Frontal cortex (tissue), 4 donors: ENCODE measurements around the gene CLBA1. TPM values are rescaled to one million over a fixed set of nuclear protein-coding genes. Genes with fewer than 3 reads are reported as not detected.
A peak's percentile ranks its signal among the peaks of the same experiment; 100 is the strongest.

ENCODE experiments used
- DNase-seq, 2 donors: peaks; one replicate each; pipeline ENCODE4 v3.0.0; 2012; ENCODE audit warnings: low spot score in 2 of 2
- FAIRE-seq: peaks from 2 replicates; lab custom pipeline; 2012; peaks lifted over from hg19 to GRCh38; lab: Jason Lieb, UNC
- total RNA-seq: library from RNA; depleted of rRNA; stranded (reverse); fragments of >200 nt; gene quantifications from one replicate; pipeline ENCODE4 v1.2.3, GENCODE V29; 2014
- donor health status: control.
- donor health status: control.
- donor health status: control.

The CLBA1 gene
- total RNA-seq, 1 donor from 2014 or later: 13.0 TPM

DNA sequence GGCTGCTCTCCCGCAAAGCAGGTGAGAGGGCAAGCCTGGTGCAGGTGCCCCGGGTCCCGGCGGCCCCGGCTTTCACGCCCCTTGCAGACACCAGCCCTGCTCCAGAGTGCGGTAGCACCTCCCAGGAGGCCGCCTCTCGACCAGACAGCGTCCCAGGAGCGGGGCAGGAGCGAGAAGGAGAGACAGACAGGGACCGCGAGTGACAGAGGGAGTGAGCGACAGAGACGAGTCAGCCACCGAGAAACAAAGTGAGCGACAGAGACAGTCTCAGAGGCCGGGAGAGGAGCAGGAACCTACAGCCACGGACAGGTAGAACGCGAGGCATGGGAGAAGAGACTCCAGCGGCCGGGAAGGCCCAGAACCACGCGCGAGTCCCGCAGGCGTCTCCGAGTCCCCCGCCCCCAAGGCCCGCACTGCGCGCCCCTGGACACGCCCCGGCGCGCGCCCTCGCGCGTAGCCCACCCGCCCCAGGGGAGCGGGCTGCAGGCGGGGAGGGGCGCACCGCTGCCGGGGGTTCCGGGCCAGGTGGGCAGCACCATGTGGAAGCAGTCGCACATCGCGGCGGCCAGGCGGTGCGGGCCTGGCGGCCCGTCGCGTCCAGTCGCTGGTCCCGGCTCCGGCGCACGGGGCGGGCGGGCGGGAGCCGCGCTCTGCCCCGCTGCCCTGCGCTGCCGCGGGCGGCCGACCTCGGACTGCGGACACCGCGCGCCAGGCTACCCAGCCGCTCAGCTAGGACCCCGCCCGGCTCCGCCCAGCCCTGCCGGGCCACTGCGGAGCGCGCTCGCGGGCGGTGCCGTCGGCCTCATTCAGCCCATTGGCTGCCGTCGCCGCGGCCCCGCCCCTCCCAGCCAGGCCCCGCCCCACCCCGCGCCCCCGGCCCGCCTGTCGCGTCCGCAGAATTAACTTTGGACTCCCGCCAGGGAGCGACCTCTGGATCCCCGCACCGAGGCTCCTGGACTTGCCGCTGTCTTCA lies 7.6 kb upstream of the CLBA1 start, which contains the start of gene AHNAK2:
AHNAK2 (minus strand) TSS at position 694 of the 973 bp plus-strand sequence; CDS start at position 557, 137 bp downstream.
- FAIRE-seq (no peak), DNase-seq (peak; percentile 74 to 83)

DNA sequence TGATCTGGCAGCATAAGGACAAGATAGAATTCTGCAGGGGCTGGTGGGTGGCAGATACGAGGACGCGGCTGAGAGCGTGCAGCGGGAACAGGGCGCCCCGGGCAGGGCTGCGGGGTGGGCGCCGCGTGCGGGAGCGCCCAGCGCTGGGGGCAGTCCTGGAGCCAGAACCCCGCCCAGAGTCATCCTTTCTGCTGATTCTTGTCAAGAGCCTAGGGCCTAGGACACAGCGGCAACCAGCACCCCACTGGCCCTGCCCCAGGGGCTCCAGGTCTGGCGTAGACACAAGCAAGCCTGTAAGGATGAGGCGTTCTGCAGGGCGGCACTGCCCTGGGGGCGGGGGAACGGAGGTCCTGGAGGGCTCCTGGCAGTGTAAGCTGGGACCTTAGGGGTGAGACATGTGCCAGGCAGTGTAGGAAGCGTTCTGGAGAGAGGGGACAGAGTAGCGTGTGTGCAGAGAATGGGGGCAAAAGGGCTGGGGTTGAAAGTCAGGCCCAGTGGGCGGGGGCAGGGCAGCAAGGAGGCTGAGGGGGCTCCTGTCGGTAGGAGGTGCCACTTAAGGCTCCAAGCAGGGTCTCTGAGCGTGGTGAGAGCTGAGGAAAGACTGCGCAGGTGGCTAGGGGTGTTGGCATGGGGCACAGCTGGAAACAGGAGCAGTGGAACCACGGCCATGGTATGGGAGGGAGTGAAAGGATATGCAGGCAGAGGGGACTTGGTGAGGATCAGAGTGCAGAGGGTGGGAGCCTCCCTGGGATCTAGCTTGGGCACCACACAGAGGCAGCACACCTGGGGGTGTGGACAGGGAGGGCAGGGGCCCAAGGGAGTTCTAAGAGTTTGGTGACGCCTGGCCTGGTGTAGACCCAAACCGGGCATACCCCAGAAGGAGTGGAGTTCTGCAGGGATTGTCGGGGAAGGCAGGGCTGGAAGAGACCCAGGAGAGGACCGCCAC lies 6.6 kb upstream of the CLBA1 start:
- FAIRE-seq (no peak), DNase-seq (no peak)

GRCh38 chr14:104979758-104980610 lies 5.6 kb upstream of the CLBA1 start:
- DNase-seq (no peak), FAIRE-seq (no peak)

- DNase-seq: no peak
- FAIRE-seq: no peak
These were observed 4.7 kb upstream of the CLBA1 start for GRCh38 chr14:104980611-104981531.

DNA sequence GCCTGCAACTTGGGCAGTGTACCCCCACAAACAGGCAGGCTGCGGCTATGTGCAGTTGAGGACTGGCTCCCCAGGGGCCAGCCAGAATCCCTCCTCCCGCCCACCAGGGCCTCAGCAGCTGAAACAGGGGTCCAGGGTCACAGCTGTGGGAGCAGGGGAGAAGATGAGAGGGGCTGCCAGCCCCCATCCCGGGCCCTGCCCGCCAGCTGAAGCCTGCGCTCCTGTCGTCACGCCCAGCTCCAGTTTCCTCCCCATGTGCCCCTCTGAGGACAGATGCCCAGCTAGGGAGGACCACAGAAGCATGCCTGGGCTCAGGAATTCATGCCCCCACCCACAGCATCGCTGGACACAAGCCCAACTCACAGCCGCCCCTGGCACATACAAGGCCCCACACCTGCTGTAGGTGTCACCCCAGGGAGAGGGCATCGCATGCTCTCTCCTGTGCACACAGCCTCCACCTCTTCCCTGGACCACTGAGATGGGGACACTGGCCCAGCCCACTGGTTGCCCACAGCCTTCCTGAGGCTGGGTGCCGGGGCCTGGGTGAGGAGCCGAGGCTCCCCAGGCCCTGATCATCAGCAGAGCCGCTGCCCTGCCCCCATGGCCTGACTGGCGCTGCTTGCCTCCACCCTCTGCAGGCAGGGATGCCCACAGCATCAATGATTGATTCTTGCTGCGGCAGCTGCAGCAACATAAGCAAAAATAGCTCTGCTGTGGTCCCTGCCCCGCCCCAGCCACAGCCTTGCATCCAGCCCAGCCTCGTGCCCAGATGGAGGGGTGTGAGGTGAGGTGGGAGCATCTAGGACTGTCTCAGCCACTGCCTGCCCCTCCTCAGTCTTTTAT lies 3.7 kb upstream of the CLBA1 start:
- FAIRE-seq: no peak
- DNase-seq: no peak

- no peak for FAIRE-seq
- no peak for DNase-seq
These were observed 2.9 kb upstream of the CLBA1 start for GRCh38 chr14:104982548-104983230.

- DNase-seq (no peak), FAIRE-seq (no peak)
These were observed 2.3 kb upstream of the CLBA1 start for GRCh38 chr14:104983231-104983721.

- no peak for DNase-seq
- FAIRE-seq: no peak
These were observed 1.3 kb upstream of the CLBA1 start for GRCh38 chr14:104984056-104984894.

DNA sequence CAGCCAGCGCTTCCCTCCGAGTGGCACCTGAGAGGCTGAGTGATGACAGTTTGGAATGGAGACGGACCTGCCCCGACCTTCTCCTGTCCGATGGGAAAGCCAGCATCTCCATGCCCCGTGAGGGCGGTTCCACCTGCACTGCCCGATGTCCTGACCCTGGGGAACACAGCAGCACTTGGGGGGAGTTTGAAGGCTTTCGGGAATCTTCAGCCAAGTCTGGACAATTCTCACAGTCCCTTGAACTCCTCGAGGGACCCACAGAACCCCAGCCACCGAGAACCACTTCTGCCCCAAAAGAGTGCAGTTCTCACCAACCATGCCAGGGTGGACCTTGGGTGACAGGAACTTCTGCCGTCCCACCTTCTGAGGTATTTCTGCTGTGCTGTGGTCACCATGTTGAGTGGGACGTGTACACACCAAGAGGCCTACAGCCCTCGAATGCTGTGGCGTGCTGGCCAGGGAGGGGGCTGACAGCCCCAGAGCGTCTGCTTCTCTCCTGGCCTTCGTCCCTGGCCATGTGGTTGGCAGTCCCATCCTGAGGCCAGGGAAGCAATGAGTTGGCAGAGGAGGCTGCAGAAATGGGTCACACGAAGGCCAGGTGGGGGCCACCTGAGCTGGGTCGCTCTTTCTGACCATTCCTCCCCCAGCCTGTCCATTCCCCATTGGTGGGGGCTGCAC lies 1.0 kb downstream of the CLBA1 start:
- FAIRE-seq (no peak), DNase-seq (no peak)

DNA sequence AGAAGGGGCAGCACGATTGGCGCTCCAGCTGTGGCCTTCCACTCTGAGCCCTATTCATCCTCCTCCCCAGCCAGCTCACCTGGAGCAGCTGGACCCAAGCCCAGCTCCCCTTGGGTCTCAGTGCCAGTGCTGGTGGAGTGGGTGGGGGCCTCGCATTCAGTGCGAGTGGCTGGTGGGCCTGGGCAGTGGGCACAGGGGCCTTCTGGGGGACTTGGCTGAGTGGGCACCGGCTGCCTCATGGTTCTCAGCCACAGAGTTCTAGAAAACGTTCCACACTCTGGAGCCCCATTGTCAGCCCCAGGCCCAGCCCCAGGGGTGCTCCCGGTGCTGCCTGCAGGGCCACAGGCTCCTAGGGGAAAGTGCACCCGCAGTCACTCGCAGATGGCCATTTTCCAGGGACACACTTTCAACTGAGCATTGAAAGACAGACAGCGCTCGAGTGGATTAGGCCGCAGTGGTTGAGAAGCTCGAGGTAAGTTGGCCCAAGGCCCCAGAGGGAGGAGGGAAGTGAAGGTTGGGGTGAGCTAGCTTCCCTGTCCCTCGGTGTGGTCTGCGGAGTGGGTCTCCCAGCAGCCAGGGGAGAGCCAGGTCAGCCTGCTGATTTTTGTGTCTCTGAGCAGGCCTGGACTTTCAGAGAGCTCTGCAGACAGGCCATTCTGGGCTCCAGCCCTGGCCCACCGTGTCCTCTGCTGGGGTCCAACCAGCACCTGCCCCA lies 3.8 kb downstream of the CLBA1 start:
- FAIRE-seq (no peak), DNase-seq (no peak)

DNA sequence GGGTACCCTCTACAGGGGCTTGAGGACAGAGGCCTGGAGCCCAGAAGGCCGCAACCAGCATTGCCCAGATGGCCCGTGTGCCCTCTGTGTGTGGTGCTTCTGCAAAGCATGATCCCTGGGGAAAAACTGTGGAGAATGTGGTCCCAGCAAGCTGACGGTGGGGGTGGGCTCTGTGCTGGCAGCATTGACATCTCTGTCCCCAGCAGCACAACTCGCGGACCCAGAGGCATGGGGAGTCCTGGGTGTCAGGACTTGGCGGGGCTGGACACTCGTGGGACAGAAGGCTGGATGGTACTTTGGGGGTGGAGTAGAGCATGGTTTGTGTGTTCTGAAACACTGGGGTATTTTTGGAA lies 4.3 kb downstream of the CLBA1 start:
- DNase-seq: no peak
- no peak for FAIRE-seq

DNA sequence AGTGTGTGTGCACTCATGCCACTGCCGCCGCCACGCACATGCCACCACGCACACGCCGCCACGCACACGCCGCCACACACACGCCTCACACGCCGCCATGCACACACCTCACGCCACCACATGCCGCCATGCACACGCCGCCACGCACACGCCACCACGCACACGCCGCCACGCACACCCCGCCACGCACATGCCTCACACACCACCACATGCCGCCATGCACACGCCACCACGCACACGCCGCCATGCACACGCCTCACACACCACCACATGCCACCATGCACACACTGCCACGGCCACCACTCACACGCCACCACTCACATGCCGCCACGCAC lies 6.3 kb downstream of the CLBA1 start:
- no peak for DNase-seq
- no peak for FAIRE-seq

DNA sequence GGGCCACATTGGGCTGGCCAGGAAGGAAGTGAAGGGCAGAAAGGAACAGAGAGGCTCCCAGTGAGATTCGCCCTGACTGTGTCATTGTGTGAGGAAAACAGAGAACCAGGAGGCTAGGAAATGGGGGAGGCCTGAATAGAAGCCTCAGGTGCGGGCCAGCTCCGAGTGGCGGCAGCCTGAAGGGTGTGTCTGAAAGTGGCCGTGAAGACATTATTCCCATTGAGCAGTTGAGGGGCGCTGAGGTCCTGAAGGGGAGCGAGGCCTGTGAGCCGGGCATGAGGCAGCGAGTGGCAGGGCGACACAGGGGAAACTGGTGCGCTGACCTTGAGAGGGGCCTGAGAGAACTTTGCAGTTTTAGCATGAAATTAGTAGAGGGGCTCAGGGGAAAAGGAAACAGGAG lies 6.9 kb downstream of the CLBA1 start:
- DNase-seq (no peak), FAIRE-seq (no peak)

- FAIRE-seq: no peak
- no peak for DNase-seq
These were observed 7.7 kb downstream of the CLBA1 start for GRCh38 chr14:104993306-104993705.
